Measurements from ENCODE around the gene CHRNA4. TPM values are rescaled to one million over a fixed set of nuclear protein-coding genes. Genes with fewer than 3 reads are reported as not detected.

CHRNA4 gene
- polyA plus RNA-seq, 1 donor (not counting 4 experiments of a cell fraction or from before 2014, with no cell fraction given) = not detected

DNA sequence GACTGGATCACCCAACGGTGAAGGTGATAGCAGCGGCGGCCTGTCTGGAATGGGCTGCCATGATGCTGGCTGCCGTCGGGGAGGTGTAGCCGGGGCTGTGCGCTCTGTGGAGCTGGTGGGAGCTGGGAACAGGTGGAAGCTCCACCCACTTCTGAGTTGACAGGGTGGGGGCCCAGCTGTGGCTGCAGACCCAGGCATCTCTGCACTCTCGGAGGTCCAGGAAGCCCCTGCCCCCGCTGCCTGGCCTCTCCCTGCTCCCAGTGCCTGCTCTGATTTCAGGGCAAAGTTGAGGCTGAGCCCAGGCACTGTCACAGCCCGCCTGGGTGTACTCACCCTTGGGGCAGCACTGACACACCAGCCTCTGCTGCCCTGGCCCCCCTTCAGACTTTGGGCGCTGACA is 18.1 kb upstream of the CHRNA4 start:
- Histone ChIP-seq H3K27ac (ENCODE audit: control insufficient read depth, insufficient read depth, low read length) (no peak overlapping the region), H3K4me2 (ENCODE audit: control insufficient read depth, extremely low read depth, insufficient read depth, low read depth, low read length) (no peak overlapping the region), H3K4me3 (ENCODE audit: control insufficient read depth in 2 of 3, extremely low read depth in 1 of 3, insufficient read depth in 2 of 3, low read depth in 1 of 3, low read length in 3 of 3) (no peak overlapping the region), H3K9me1 (ENCODE audit: control insufficient read depth, extremely low read depth, insufficient read depth, low read length) (no peaks in the 10 kb centered on the region), H3K9ac (ENCODE audit: control insufficient read depth, extremely low read depth, insufficient read depth, low read length) (no peak overlapping the region), H2AFZ (ENCODE audit: control insufficient read depth, low read length) (no peak overlapping the region), H4K20me1 (ENCODE audit: control insufficient read depth, extremely low read depth, insufficient read depth, low read length) (no peaks in the 10 kb centered on the region), H3K79me2 (ENCODE audit: control insufficient read depth, insufficient read depth, low read length) (no peaks in the 10 kb centered on the region), H3K27me3 (ENCODE audit: control insufficient read depth, extremely low read depth, insufficient read depth, low read length) (peaks cover 30% of the 10 kb centered on the region), H3K36me3 (ENCODE audit: control insufficient read depth in 2 of 2, extremely low read depth in 1 of 2, insufficient read depth in 2 of 2, low read length in 2 of 2) (no peaks in the 10 kb centered on the region), H3K4me1 (ENCODE audit: control insufficient read depth, extremely low read depth, insufficient read depth, low read length) (no peaks in the 10 kb centered on the region), H3K9me3 (ENCODE audit: control insufficient read depth, low read depth, low read length) (no peaks in the 10 kb centered on the region)
- dilution Hi-C loops (cut with MboI; ENCODE audit: extremely low pct_ligation_motif_present, low sequenced_read_pairs) = no loop called here
- TF ChIP-seq, protein P1, sequence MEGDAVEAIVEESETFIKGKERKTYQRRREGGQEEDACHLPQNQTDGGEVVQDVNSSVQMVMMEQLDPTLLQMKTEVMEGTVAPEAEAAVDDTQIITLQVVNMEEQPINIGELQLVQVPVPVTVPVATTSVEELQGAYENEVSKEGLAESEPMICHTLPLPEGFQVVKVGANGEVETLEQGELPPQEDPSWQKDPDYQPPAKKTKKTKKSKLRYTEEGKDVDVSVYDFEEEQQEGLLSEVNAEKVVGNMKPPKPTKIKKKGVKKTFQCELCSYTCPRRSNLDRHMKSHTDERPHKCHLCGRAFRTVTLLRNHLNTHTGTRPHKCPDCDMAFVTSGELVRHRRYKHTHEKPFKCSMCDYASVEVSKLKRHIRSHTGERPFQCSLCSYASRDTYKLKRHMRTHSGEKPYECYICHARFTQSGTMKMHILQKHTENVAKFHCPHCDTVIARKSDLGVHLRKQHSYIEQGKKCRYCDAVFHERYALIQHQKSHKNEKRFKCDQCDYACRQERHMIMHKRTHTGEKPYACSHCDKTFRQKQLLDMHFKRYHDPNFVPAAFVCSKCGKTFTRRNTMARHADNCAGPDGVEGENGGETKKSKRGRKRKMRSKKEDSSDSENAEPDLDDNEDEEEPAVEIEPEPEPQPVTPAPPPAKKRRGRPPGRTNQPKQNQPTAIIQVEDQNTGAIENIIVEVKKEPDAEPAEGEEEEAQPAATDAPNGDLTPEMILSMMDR (optimal IDR thresholded peaks at IDR 0.05 in 1 of 3, IDR thresholded peaks at IDR 0.05 in 1 of 3, conservative IDR thresholded peaks at IDR 0.05 in 1 of 3; ENCODE audit: extremely low read depth in 1 of 3, insufficient read depth in 2 of 3, low read length in 3 of 3) = no peak
- TF ChIP-seq EZH2 (IDR thresholded peaks at IDR 0.05; ENCODE audit: low read length) = no peak
- no peak for FAIRE-seq
- no peak for DNase-seq (ENCODE audit: low read depth, low spot score)

DNA sequence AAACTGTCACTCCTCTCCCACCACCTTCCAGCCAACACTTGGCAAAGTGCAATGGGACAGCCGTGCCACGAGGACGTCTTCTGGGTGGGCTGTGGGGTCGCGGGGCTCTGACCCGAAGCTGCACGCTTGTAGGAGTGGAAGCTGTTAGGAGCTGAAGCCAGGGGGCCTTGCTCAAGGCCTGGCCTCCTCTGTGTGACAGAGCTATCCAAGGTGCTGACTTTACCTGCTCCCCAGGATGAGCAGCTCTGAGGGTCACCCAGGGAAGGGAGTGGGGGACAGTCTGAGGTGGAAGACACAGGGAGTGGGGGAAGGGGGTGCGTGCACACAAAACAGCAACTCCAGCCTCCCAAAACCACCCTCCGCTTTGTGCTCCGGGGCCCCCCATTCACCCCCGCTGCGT is 17.5 kb upstream of the CHRNA4 start:
- H3K4me1 ChIP-seq (ENCODE audit: control insufficient read depth, extremely low read depth, insufficient read depth, low read length) = no peaks in the 10 kb centered on the region
- H3K27me3 ChIP-seq (ENCODE audit: control insufficient read depth, extremely low read depth, insufficient read depth, low read length) = peaks cover 33% of the 10 kb centered on the region
- H4K20me1 ChIP-seq (ENCODE audit: control insufficient read depth, extremely low read depth, insufficient read depth, low read length) = no peaks in the 10 kb centered on the region
- H3K36me3 ChIP-seq (ENCODE audit: control insufficient read depth in 2 of 2, extremely low read depth in 1 of 2, insufficient read depth in 2 of 2, low read length in 2 of 2) = no peaks in the 10 kb centered on the region
- H3K27ac ChIP-seq (ENCODE audit: control insufficient read depth, insufficient read depth, low read length) = no peak overlapping the region
- H2AFZ ChIP-seq (ENCODE audit: control insufficient read depth, low read length) = no peak overlapping the region
- H3K9me3 ChIP-seq (ENCODE audit: control insufficient read depth, low read depth, low read length) = no peaks in the 10 kb centered on the region
- FAIRE-seq (no peak), DNase-seq (ENCODE audit: low read depth, low spot score) (no peak)
- dilution Hi-C loops (cut with MboI; ENCODE audit: extremely low pct_ligation_motif_present, low sequenced_read_pairs) = no loop called here
- no peak overlapping the region for H3K9ac ChIP-seq (ENCODE audit: control insufficient read depth, extremely low read depth, insufficient read depth, low read length)
- H3K79me2 ChIP-seq (ENCODE audit: control insufficient read depth, insufficient read depth, low read length) = no peaks in the 10 kb centered on the region
- no peak overlapping the region for H3K4me3 ChIP-seq (ENCODE audit: control insufficient read depth in 2 of 3, extremely low read depth in 1 of 3, insufficient read depth in 2 of 3, low read depth in 1 of 3, low read length in 3 of 3)
- H3K9me1 ChIP-seq (ENCODE audit: control insufficient read depth, extremely low read depth, insufficient read depth, low read length) = no peaks in the 10 kb centered on the region
- TF ChIP-seq, protein P1 (optimal IDR thresholded peaks at IDR 0.05 in 1 of 3, IDR thresholded peaks at IDR 0.05 in 1 of 3, conservative IDR thresholded peaks at IDR 0.05 in 1 of 3; ENCODE audit: extremely low read depth in 1 of 3, insufficient read depth in 2 of 3, low read length in 3 of 3) = no peak
- no peak for TF ChIP-seq EZH2 (IDR thresholded peaks at IDR 0.05; ENCODE audit: low read length)
- H3K4me2 ChIP-seq (ENCODE audit: control insufficient read depth, extremely low read depth, insufficient read depth, low read depth, low read length) = no peak overlapping the region
